Lower leg skin (tissue), 4 donors: ENCODE data around the gene UTP18. TPM values are rescaled to one million over a fixed set of nuclear protein-coding genes. Genes with fewer than 3 reads are reported as not detected.

ENCODE experiments used
- DNase-seq, 2 donors: peaks; one replicate each; pipeline ENCODE4 v3.0.0-alpha.2; 2019; ENCODE audit warnings: low spot score in 2 of 2
- H3K4me3 ChIP-seq: fragments of 200-600 bp; sonication (generic); 2 replicates; pipeline ENCODE4 v1.5.1; 2017; ENCODE audit warnings: mild to moderate bottlenecking, low read depth; ENCODE audit not compliant: poor library complexity, severe bottlenecking
- POLR2A ChIP-seq, 2 donors: fragments of 450-650 bp; IDR thresholded peaks; one replicate each; pipeline ENCODE4 v1.6.1; 2016 to 2017; ENCODE audit warnings: antibody characterized with exemption in 2 of 2, mild to moderate bottlenecking in 1 of 2, moderate library complexity in 1 of 2
- WGBS, 2 donors: methylation state at CpG; one replicate each; pipeline ENCODE4 v1.1.5; 2018; 5-methylcytosine and 5-hydroxymethylcytosine counted together
- intact Hi-C: fragments of 100-400 bp; cut with DNase I; formaldehyde crosslinking; loops from one replicate; pipeline ENCODE4 v1.15.0; 2023; ENCODE audit warnings: low total_unique reads
- total RNA-seq, 4 donors: library from RNA; depleted of rRNA; stranded (reverse); fragments of >200 nt; gene quantifications; one replicate each; pipeline ENCODE4 v1.1.0, GENCODE V29; 2016
- TF ChIP-seq, protein P1 (sequence below), 3 donors: fragments of 450-650 bp; IDR thresholded peaks; one replicate each; pipeline ENCODE4 v1.5.1; 2016; ENCODE audit warnings: antibody characterized with exemption in 3 of 3, mild to moderate bottlenecking in 3 of 3, moderate library complexity in 2 of 3

UTP18 gene
- total RNA-seq, 4 donors from 2014 or later: 30.4 to 55.2 (median 41.6) TPM

GRCh38 chr17:51228161-51228560, 32.2 kb upstream of the UTP18 start:
- no peak overlapping the region for H3K4me3 ChIP-seq
- TF ChIP-seq, protein P1, sequence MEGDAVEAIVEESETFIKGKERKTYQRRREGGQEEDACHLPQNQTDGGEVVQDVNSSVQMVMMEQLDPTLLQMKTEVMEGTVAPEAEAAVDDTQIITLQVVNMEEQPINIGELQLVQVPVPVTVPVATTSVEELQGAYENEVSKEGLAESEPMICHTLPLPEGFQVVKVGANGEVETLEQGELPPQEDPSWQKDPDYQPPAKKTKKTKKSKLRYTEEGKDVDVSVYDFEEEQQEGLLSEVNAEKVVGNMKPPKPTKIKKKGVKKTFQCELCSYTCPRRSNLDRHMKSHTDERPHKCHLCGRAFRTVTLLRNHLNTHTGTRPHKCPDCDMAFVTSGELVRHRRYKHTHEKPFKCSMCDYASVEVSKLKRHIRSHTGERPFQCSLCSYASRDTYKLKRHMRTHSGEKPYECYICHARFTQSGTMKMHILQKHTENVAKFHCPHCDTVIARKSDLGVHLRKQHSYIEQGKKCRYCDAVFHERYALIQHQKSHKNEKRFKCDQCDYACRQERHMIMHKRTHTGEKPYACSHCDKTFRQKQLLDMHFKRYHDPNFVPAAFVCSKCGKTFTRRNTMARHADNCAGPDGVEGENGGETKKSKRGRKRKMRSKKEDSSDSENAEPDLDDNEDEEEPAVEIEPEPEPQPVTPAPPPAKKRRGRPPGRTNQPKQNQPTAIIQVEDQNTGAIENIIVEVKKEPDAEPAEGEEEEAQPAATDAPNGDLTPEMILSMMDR (IDR thresholded peaks at IDR 0.05): no peak
- no peak for TF ChIP-seq POLR2A (IDR thresholded peaks at IDR 0.05)
- intact Hi-C loops: no loop called here
- DNase-seq: no peak
- 49 to 51% methylated on average over 4 of the region's 4 CpGs for WGBS, 2 donors

DNA sequence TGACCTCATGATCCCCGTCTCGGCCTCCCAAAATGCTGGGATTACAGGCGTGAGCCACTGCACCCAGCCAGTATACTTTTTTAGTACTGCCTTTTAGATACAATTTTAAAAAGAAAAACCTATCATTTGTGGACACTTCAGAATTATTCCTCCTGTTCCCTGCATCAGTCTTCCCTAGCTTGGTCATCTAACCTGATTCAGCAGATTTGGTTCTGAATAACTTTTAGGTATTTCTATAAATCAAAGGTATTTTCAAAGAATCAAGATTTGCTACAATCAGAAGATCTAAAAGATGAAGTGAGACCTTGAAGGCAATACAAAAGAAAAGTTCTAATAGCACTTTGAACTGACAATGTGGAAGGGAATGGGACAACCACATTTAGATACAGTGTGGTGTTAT, 30.5 kb upstream of the UTP18 start:
- H3K4me3 ChIP-seq: no peak overlapping the region
- no peak for TF ChIP-seq POLR2A (IDR thresholded peaks at IDR 0.05)
- intact Hi-C loops: no loop called here
- WGBS, 2 donors: 94 to 98% methylated on average over 3 of the region's 3 CpGs
- DNase-seq: no peak

DNA sequence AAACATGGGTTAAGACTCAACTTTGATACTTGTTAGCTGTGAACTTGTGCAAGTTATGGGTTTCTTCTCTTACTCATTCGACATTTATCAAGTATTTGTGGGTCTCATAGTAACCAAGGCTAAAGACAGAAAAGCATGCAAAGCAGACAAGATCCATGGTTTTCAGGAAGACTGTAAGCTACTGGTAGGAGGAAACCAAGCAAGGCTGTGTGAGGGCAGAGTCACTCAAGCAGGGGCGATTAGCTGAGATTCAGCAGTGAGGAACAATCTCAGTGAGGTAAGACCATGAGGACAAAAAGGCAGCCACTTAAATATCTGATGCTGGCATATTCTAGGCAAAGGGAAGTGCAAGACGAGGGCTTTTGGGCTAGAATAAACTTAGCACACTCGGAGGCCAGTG, 30.0 kb upstream of the UTP18 start:
- intact Hi-C loops: no loop called here
- 76 to 88% methylated on average over 4 of the region's 4 CpGs for WGBS, 2 donors
- no peak overlapping the region for H3K4me3 ChIP-seq
- TF ChIP-seq POLR2A (IDR thresholded peaks at IDR 0.05): no peak
- TF ChIP-seq, protein P1 (IDR thresholded peaks at IDR 0.05): no peak
- no peak for DNase-seq

DNA sequence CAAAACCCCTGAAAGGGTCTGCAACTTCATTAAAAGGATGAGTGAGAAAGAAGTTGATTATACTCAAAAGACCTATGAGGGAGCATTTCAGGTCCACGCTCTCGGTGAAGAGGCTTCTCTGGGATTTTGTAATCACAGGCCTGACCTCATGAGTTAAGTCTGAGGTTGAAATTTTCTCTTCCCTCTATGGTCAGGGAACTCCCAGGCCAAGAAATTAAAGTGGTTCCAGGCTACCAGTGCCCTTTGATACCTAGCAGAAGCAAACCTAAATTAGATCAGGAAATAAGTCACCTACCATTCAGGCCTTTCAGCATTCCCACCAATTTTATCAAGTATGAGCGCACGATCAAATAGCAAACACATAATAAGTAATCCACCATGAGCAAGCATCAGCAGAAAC, 28.3 kb upstream of the UTP18 start:
- intact Hi-C loops: no loop called here
- no peak overlapping the region for H3K4me3 ChIP-seq
- DNase-seq: no peak
- 76 to 87% methylated on average over 4 of the region's 4 CpGs for WGBS, 2 donors
- TF ChIP-seq, protein P1 (IDR thresholded peaks at IDR 0.05): no peak
- TF ChIP-seq POLR2A (IDR thresholded peaks at IDR 0.05): no peak

- no peak for DNase-seq
- no peak for TF ChIP-seq POLR2A (IDR thresholded peaks at IDR 0.05)
- TF ChIP-seq, protein P1 (IDR thresholded peaks at IDR 0.05): no peak
- WGBS, 2 donors: 85 to 87% methylated on average over 6 of the region's 6 CpGs
- H3K4me3 ChIP-seq: no peak overlapping the region
- intact Hi-C loops: no loop called here
Observed at GRCh38 chr17:51234162-51234561, 26.2 kb upstream of the UTP18 start.

DNA sequence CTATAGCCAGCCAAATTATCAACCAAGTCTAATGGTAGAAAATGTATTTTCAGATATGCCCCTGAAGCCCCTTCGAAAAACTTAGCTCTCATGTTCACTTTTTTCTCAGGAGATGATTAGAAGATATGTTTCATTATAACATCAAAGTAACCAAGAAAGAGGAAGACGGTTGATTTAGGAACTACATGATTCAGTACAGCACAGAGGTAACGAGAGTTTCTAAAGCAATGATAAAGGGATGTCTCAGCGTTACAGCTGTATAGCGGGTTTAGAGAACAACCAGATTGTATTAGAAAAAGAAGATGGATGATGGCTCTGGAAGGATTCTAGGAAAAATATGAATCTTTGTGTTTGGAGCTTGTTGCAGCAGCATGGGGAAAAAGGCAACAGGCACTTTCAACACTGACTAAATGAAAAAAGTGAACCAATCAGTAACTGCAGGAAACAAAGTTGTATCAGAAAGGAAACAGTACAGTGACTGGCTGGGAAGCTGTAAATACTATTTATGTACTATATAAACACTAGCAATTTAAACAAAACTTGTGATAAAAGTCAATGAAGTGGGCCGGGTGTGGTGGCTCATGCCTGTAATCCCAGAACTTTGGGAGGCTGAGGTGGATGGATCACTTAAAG, 22.0 kb upstream of the UTP18 start:
- intact Hi-C loops: no loop called here
- no peak for TF ChIP-seq POLR2A (IDR thresholded peaks at IDR 0.05)
- TF ChIP-seq, protein P1 (IDR thresholded peaks at IDR 0.05): no peak
- WGBS, 2 donors: 74 to 78% methylated on average over 6 of the region's 6 CpGs
- no peak for DNase-seq
- H3K4me3 ChIP-seq: no peak overlapping the region
